Osteocyte (in vitro differentiated cells): ENCODE results near the gene NEDD8. TPM values are rescaled to one million over a fixed set of nuclear protein-coding genes. Genes with fewer than 3 reads are reported as not detected.
"Not testable (repeated sequence)": the region's sequence is repeated elsewhere in the genome, so short reads cannot be mapped to it uniquely, and the experiment has no call there.

Experiments used
- DNase-seq: peaks from one replicate; pipeline ENCODE4 v3.0.0; 2021; ENCODE audit warnings: mixed read lengths; ENCODE audit not compliant: unreplicated experiment; ENCODE audit errors: extremely low spot score
- H3K27ac Mint-ChIP-seq: one replicate; pipeline ENCODE4 v1.8.0; 2021; ENCODE audit warnings: mild to moderate bottlenecking, mixed read lengths; ENCODE audit not compliant: unreplicated experiment
- H3K27me3 Mint-ChIP-seq: one replicate; pipeline ENCODE4 v1.8.0; 2021; ENCODE audit warnings: mixed read lengths; ENCODE audit not compliant: unreplicated experiment
- H3K36me3 Mint-ChIP-seq: one replicate; pipeline ENCODE4 v1.8.0; 2021; ENCODE audit warnings: mixed read lengths; ENCODE audit not compliant: unreplicated experiment
- H3K4me1 Mint-ChIP-seq: one replicate; pipeline ENCODE4 v1.8.0; 2021; ENCODE audit warnings: mixed read lengths; ENCODE audit not compliant: unreplicated experiment
- H3K4me3 Mint-ChIP-seq: one replicate; pipeline ENCODE4 v1.8.0; 2021; ENCODE audit warnings: mild to moderate bottlenecking, moderate library complexity, mixed read lengths; ENCODE audit not compliant: unreplicated experiment
- H3K9me3 Mint-ChIP-seq: one replicate; pipeline ENCODE4 v1.8.0; 2021; ENCODE audit warnings: mixed read lengths; ENCODE audit not compliant: unreplicated experiment
- total RNA-seq: library from RNA; stranded (reverse); gene quantifications from 2 replicates; pipeline ENCODE4 v1.2.1, GENCODE V29; 2021
- TF ChIP-seq, protein P1 (sequence below): fragments of 200-600 bp; sonication (generic); IDR thresholded peaks from 2 replicates; pipeline ENCODE4 v1.5.0; 2021; ENCODE audit warnings: antibody characterized with exemption, mild to moderate bottlenecking, moderate library complexity

NEDD8 gene
- total RNA-seq, 1 donor from 2014 or later = 158 TPM

DNA sequence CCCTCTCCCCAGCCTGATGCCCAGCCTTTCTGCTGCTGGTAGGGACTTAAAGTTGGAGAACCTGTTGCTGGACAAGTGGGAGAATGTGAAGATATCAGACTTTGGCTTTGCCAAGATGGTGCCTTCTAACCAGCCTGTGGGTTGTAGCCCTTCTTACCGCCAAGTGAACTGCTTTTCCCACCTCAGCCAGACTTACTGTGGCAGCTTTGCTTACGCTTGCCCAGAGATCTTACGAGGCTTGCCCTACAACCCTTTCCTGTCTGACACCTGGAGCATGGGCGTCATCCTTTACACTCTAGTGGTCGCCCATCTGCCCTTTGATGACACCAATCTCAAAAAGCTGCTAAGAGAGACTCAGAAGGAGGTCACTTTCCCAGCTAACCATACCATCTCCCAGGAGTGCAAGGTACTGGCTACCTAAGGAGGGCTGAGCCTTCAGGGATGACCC lies 25.0 kb downstream of the NEDD8 start:
- TF ChIP-seq, protein P1, sequence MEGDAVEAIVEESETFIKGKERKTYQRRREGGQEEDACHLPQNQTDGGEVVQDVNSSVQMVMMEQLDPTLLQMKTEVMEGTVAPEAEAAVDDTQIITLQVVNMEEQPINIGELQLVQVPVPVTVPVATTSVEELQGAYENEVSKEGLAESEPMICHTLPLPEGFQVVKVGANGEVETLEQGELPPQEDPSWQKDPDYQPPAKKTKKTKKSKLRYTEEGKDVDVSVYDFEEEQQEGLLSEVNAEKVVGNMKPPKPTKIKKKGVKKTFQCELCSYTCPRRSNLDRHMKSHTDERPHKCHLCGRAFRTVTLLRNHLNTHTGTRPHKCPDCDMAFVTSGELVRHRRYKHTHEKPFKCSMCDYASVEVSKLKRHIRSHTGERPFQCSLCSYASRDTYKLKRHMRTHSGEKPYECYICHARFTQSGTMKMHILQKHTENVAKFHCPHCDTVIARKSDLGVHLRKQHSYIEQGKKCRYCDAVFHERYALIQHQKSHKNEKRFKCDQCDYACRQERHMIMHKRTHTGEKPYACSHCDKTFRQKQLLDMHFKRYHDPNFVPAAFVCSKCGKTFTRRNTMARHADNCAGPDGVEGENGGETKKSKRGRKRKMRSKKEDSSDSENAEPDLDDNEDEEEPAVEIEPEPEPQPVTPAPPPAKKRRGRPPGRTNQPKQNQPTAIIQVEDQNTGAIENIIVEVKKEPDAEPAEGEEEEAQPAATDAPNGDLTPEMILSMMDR = no peak
- no peak overlapping the region for H3K27ac Mint-ChIP-seq
- H3K27me3 Mint-ChIP-seq = no peaks in the 10 kb centered on the region
- no peak for DNase-seq
- H3K4me1 Mint-ChIP-seq = peaks cover 8% of the 10 kb centered on the region
- no peak overlapping the region for H3K4me3 Mint-ChIP-seq
- H3K9me3 Mint-ChIP-seq = peaks cover 5% of the 10 kb centered on the region
- H3K36me3 Mint-ChIP-seq = peaks cover 50% of the 10 kb centered on the region

DNA sequence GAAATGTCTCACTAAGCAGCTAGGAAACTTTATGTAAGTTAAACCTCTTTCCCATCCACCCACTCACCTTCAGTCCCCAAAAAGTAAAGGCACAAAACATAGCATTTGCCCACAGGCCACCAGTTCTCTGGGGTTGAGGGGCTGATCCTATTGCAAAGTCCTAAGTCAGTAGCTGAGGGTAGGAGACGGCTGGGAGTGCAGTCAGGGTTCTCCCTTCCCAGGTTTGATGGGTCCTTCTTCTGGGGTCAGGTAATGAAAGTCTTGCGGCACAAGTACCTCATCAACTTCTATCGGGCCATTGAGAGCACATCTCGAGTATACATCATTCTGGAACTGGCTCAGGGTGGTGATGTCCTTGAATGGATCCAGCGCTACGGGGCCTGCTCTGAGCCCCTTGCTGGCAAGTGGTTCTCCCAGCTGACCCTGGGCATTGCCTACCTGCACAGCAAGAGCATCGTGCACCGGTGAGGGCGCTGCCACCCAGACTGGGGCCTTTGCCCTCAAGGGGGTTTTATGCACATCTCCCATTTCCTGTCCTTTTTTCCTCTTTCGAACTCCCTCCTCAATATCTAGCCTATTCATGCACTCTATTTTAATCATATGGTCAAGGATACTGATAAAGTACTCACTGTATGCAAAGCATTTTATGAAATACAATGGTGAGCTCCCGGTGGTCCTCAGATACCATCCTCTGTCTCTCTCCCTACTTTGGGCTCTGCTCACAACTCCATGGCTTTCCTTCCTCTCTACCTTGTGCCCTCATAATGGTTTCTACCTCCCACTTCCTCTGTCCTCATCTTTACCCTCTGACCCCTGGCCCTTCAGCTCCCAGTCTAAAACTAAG lies 25.7 kb downstream of the NEDD8 start:
- no peak for DNase-seq
- Mint-ChIP-seq H3K9me3 (peaks cover 5% of the 10 kb centered on the region), H3K4me3 (no peak overlapping the region), H3K27me3 (no peaks in the 10 kb centered on the region), H3K4me1 (peaks cover 5% of the 10 kb centered on the region), H3K27ac (no peak overlapping the region), H3K36me3 (peaks cover 54% of the 10 kb centered on the region)
- TF ChIP-seq, protein P1 = no peak

DNA sequence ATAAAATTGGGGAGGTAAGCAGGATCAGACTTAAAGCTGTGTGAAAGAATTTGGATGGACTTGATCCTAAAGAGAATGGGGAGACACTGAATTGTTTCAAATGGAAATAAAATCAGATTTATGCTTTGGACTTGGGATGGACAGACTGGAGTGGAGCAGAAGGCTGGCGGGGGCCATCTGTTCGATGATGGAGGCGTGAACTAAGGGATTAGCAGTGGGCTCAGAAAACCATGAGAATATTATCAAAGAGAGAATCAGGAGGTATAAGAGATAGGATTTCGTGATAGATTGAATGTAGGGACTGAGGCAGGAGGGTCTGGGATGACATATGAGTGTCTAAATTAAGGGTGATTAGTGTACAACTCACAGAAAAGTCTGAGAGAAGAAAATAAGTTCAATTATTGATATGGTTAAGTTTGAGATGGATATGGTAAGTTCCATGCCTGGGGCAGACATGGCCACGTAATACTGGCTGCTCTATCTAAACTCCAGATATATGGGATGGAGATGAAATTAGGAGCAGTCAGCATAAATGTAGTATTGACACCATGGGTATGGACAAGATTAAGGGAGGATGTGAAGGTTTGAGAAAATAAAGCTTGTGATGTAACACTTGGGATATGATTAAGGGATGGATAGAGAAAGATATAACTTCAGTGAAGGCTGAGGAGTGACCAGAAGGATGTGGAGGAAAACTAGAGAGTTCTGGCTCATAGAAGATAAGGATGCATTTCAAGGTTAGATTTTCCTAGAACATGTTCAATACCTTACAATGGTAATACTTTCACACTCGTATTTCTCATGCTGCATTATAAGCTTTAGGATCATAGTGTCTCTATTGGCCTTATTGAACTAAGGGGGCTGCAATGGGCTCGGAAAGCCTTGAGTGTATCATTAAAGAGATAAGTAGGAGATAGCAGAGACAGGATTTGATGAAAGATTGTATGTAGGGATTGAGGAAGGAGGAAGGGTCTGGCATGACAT lies 27.7 kb downstream of the NEDD8 start:
- H3K4me3 Mint-ChIP-seq = no peak overlapping the region
- no peaks in the 10 kb centered on the region for H3K27me3 Mint-ChIP-seq
- H3K27ac Mint-ChIP-seq = no peak overlapping the region
- H3K9me3 Mint-ChIP-seq = peaks cover 5% of the 10 kb centered on the region
- TF ChIP-seq, protein P1 = no peak
- DNase-seq = no peak
- H3K36me3 Mint-ChIP-seq = peaks cover 45% of the 10 kb centered on the region
- no peaks in the 10 kb centered on the region for H3K4me1 Mint-ChIP-seq

DNA sequence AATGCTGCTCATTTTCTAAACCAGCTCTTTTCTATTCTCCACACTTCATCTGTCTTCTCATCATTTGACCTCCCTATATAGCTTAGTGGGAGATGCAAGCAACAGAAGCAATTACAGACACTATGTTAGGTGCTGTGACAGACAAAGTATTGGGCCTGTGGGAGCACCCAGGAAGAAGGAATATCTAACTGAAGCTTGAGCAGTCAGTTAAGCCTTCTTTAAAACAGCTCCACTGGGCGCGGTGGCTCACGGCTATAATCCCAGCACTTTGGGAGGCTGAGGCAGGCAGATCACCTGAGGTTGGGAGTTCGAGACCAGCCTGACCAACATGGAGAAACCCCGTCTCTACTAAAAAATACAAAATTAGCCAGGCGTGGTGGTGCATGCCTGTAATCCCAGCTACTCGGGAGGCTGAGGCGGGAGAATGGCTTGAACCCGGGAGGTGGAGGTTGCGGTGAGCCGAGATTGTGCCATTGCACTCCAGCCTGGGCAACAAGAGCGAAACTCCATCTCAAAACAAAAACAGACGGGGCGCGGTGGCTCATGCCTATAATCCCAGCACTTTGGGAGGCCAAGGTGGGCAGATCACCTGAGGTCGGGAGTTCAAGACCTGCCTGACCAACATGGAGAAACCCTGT lies 28.8 kb downstream of the NEDD8 start:
- H3K4me3 Mint-ChIP-seq = not testable (repeated sequence)

DNA sequence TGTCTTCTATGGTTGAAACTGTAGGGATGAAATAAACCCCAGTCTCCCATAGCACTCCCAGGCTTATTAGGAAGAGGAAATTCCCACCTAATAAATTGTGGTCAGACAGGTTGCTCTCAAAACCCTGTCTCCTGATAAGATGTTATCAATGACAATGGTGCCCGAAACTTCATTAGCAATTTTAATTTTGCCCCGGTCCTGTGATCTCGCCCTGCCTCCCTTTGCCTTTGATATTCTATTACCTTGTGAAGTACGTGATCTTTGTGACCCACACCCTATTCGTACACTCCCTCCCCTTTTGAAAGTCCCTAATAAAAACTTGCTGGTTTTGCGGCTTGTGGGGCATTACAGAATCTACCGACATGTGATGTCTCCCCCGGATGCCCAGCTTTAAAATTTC lies 29.6 kb downstream of the NEDD8 start:
- H3K27me3 Mint-ChIP-seq, H3K9me3 Mint-ChIP-seq, H3K27ac Mint-ChIP-seq, H3K4me3 Mint-ChIP-seq, DNase-seq, H3K4me1 Mint-ChIP-seq: not testable (repeated sequence)
- peaks cover 41% of the 10 kb centered on the region for H3K36me3 Mint-ChIP-seq

More for the DNA sequence above, 28.8 kb downstream of the NEDD8 start:
- DNase-seq, H3K4me1 Mint-ChIP-seq, H3K27me3 Mint-ChIP-seq, H3K27ac Mint-ChIP-seq, H3K9me3 Mint-ChIP-seq: not testable (repeated sequence)
- peaks cover 48% of the 10 kb centered on the region for H3K36me3 Mint-ChIP-seq
